CD4-positive, alpha-beta T cell treated with Interleukin-6 at 100 ng/mL for 8 hours (primary cell): ENCODE measurements around the gene GPR31.

Experiments
- DNase-seq: peaks from one replicate; pipeline ENCODE4 v3.0.0-alpha.2; 2020; ENCODE audit warnings: mixed read lengths, low spot score

Gene GPR31

GRCh38 chr6:167116838-167117228 is 40.9 kb downstream of the GPR31 start:
- DNase-seq = no peak

GRCh38 chr6:167116109-167116837 is 41.5 kb downstream of the GPR31 start:
- no peak for DNase-seq

GRCh38 chr6:167115054-167115453 is 42.7 kb downstream of the GPR31 start:
- DNase-seq = no peak

- DNase-seq = peak; percentile 48
Measured at GRCh38 chr6:167113935-167114910, 43.6 kb downstream of the GPR31 start.

- DNase-seq = no peak
Measured at GRCh38 chr6:167113047-167113754, 44.6 kb downstream of the GPR31 start.

- no peak for DNase-seq
Measured at GRCh38 chr6:167112421-167112820, 45.4 kb downstream of the GPR31 start.

GRCh38 chr6:167111597-167111996 is 46.2 kb downstream of the GPR31 start:
- no peak for DNase-seq

GRCh38 chr6:167109651-167110050 is 48.1 kb downstream of the GPR31 start:
- DNase-seq = no peak

- DNase-seq = no peak
Measured at GRCh38 chr6:167108278-167108677, 49.5 kb downstream of the GPR31 start.

- DNase-seq = no peak
Measured at GRCh38 chr6:167107787-167108186, 50.0 kb downstream of the GPR31 start.

GRCh38 chr6:167106406-167106805 is 51.4 kb downstream of the GPR31 start:
- DNase-seq = no peak
